ENCODE measurements around the gene FSD2. TPM values are rescaled to one million over a fixed set of nuclear protein-coding genes. Genes with fewer than 3 reads are reported as not detected.

The FSD2 gene
- total RNA-seq, 1 donor from 2014 or later = not detected

DNA sequence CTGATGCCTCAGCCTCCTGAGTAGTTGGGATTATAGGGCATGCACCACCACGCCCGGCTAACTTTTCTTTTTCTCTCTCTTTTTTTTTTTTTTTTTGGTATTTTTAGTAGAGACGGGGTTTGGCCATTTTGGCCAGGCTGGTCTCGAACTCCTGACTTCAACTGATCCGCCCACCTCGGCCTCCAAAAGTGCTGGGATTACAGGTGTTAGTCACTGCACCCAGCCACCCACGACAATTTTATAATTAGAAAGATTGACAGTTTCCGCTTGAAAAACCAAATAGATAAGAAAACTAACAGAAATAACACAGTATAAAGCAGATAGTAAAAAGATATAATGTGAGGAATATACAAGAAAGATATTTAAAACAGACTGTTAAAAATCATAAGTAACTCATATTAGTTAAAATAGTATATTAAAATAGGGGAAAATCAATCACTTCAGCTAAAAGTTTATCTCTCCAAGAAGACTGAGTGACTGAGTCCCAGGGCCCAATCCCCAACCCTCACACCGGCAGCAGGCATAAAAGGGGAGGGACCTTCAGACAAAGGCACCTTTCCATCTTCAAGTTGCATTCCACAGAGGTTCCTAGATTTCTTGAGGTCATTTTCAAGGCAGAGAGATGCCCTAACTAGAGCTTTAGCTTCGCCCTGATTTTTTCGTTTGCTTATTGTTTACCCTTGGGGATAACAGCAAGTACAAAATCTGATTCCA, 2.2 kb upstream of the FSD2 start:
- intact Hi-C loops (cut with DNase I) = loop anchor here (2.0 to 5.0 kb wide), 4 partner anchors 159 to 761 kb away; partner anchors contain the start of genes BTBD1, MEX3B and RAMAC
- Histone ChIP-seq H3K4me3 (no peak overlapping the region), H3K36me3 (peaks cover 0 to 4% of the 10 kb centered on the region in 2 donors), H3K9me3 (no peaks in the 10 kb centered on the region), H3K27ac (peak overlapping the region in 1 of 2 donors; percentile 98), H3K27me3 (no peaks in the 10 kb centered on the region), H3K4me1 (peaks cover 7 to 16% of the 10 kb centered on the region in 2 donors)
- TF ChIP-seq, protein P1, sequence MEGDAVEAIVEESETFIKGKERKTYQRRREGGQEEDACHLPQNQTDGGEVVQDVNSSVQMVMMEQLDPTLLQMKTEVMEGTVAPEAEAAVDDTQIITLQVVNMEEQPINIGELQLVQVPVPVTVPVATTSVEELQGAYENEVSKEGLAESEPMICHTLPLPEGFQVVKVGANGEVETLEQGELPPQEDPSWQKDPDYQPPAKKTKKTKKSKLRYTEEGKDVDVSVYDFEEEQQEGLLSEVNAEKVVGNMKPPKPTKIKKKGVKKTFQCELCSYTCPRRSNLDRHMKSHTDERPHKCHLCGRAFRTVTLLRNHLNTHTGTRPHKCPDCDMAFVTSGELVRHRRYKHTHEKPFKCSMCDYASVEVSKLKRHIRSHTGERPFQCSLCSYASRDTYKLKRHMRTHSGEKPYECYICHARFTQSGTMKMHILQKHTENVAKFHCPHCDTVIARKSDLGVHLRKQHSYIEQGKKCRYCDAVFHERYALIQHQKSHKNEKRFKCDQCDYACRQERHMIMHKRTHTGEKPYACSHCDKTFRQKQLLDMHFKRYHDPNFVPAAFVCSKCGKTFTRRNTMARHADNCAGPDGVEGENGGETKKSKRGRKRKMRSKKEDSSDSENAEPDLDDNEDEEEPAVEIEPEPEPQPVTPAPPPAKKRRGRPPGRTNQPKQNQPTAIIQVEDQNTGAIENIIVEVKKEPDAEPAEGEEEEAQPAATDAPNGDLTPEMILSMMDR (IDR thresholded peaks at IDR 0.05) = no peak
- DNase-seq (ENCODE audit: low spot score in 2 of 2) = no peak

DNA sequence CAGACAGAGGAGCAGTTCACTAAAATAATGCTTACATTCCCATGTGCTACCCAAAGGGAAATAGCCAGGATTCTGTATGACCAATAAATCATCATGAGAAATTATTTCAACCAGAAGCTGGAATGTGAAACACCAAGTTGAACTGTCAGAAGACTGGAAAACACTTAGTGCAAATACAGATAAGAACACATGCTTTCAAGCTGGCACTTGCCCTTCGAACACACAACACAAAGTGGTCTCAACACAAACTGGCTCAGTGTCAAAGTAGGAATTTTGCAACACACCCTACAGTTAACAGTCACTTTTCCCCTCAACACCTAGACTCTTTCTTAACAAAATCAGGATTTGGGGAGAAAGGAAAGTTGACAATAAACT, 1.3 kb downstream of the FSD2 start:
- H3K27ac ChIP-seq = no peak overlapping the region
- H3K4me1 ChIP-seq = peaks cover 0 to 4% of the 10 kb centered on the region in 2 donors
- TF ChIP-seq, protein P1 (IDR thresholded peaks at IDR 0.05) = no peak
- no peaks in the 10 kb centered on the region for H3K27me3 ChIP-seq
- no peaks in the 10 kb centered on the region for H3K36me3 ChIP-seq
- H3K9me3 ChIP-seq = no peaks in the 10 kb centered on the region
- DNase-seq (ENCODE audit: low spot score in 2 of 2) = no peak
- intact Hi-C loops (cut with DNase I) = no loop called here
- H3K4me3 ChIP-seq = no peak overlapping the region

DNA sequence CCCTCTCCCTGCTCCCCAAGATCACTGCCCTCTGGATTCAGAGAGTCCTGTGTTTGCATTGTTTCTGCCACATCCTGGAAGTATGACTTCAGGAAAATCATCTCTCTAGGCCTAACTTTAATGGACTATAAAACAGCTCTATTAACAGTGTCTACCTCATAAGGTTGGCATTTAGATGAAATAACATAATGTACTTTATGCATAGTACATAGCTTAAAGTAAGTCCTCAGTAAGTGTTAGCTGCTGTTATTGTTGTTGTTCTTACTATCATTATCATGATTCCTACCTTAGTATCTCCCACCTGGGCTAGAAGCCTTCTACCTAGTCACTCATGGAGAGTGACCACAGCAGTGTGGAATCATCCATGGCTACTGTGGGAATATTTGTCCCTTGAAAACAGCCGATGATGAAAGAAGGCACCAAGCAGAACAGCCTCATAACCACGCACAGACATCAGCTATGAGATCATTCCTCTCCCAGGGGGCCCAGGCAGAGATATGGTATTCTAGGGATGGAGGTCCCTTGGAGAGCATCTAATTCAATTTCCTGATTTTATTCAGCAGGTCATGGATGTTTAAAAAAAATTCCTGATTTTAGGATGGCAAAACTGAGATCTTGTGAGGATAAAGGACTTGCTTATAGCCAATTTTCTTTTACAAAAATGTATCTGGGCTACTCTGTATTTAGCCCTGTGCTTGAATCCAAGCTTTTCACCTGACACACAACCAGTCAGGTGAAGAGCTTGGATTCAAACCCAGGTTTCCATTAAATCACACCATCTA, 1.9 kb downstream of the FSD2 start:
- Histone ChIP-seq H3K4me3 (no peak overlapping the region), H3K9me3 (no peaks in the 10 kb centered on the region), H3K27ac (no peak overlapping the region), H3K27me3 (no peaks in the 10 kb centered on the region), H3K4me1 (peaks cover 0 to 3% of the 10 kb centered on the region in 2 donors), H3K36me3 (no peaks in the 10 kb centered on the region)
- DNase-seq (ENCODE audit: low spot score in 2 of 2) = no peak
- intact Hi-C loops (cut with DNase I) = no loop called here
- TF ChIP-seq, protein P1 (IDR thresholded peaks at IDR 0.05) = no peak

DNA sequence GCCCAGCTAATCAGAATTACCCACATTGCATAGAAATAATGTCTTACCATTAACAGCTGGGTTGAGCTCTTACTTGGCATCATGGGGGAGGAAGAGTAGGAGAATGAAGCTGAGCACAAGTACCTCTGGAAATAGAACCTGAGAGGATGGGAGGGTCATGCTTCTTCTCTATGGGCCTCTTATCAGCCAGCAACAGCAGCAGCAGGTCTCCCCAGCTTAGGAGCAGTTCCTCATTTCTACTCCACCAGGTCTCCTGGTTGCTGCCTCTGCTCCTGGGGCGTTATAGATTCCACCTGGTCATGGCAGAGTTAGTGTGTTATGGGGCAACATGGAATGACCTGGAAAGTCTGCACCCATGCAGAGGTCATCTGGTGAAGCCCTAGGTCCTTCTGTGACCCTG, 3.4 kb downstream of the FSD2 start:
- intact Hi-C loops (cut with DNase I) = no loop called here
- H3K27me3 ChIP-seq = no peaks in the 10 kb centered on the region

DNA sequence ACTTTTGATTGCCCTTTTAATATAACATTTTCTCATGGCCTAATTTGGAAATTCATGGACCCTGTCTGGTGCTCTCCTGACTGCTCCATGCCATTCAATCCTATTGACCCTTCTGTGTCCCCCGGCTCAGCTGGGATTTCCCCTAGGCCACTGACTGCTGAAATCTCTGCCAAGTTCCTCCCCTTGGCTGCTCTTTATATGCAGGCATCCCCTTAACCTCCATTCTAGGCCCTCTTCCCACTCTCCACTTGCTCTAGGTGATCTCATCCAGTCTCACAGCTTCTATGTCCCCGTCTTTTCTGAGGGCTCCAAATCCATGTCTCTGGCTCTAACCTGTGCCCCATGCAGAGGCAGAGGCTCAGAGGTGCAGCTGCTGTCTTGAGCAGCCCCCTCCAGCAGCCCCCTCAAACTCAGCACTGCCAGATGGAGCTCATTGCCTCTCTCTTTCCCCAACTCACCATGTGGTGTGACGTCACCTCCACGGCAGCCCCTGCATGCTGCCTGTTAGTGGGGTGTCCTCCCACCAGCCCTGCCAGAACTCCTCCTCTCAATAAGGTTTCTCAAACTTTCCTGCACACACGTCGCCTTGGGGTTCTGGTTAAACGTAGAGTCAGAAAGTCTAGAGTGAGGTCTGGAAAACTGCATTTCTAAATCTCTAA, 6.6 kb downstream of the FSD2 start:
- intact Hi-C loops (cut with DNase I) = no loop called here
- TF ChIP-seq, protein P1 (IDR thresholded peaks at IDR 0.05) = no peak
- Histone ChIP-seq H3K27me3 (no peaks in the 10 kb centered on the region), H3K4me1 (no peaks in the 10 kb centered on the region), H3K4me3 (no peak overlapping the region), H3K9me3 (no peaks in the 10 kb centered on the region), H3K27ac (no peak overlapping the region), H3K36me3 (no peaks in the 10 kb centered on the region)
- no peak for DNase-seq (ENCODE audit: low spot score in 2 of 2)

More for the DNA sequence above, 3.4 kb downstream of the FSD2 start:
- no peaks in the 10 kb centered on the region for H3K36me3 ChIP-seq
- DNase-seq (ENCODE audit: low spot score in 2 of 2) = no peak
- no peaks in the 10 kb centered on the region for H3K4me1 ChIP-seq
- H3K4me3 ChIP-seq = no peak overlapping the region
- H3K9me3 ChIP-seq = no peaks in the 10 kb centered on the region
- TF ChIP-seq, protein P1 (IDR thresholded peaks at IDR 0.05) = no peak
- no peak overlapping the region for H3K27ac ChIP-seq

Measured in ascending aorta (tissue), 2 donors.